HepG2 (cell line): Measurements from ENCODE around the gene TMEM167B. TPM values are rescaled to one million over a fixed set of nuclear protein-coding genes. Genes with fewer than 3 reads are reported as not detected.

Source experiments
- ATM ChIP-seq: fragments of 450-650 bp; IDR thresholded peaks from 2 replicates; pipeline ENCODE4 v1.7.1; 2017; ENCODE audit warnings: mild to moderate bottlenecking, borderline replicate concordance
- FOXK2 ChIP-seq: fragments of 450-650 bp; IDR thresholded peaks from 2 replicates; pipeline ENCODE4 v1.6.1; 2016
- SOX13 ChIP-seq, 3 experiments: fragments of 450-650 bp in 1 of 3; sonication (generic) in 1 of 3; formaldehyde crosslinking in 1 of 3; IDR thresholded peaks in 2 of 3; conservative IDR thresholded peaks in 1 of 3; 2 replicates each; pipeline versions ENCODE4 v1.5.0 to v1.6.1; 2016 to 2020; ENCODE audit warnings: antibody characterized with exemption in 1 of 3, mild to moderate bottlenecking in 1 of 3, missing compliant biosample characterization in 1 of 3, missing genetic modification reagents in 1 of 3, moderate library complexity in 1 of 3
- SP4 ChIP-seq: sonication (generic); formaldehyde crosslinking; IDR thresholded peaks from 2 replicates; pipeline ENCODE4 v1.8.1; 2023; ENCODE audit warnings: mild to moderate bottlenecking, missing genetic modification reagents
- U2AF2 ChIP-seq: fragments of 200-400 bp; formaldehyde crosslinking; IDR thresholded peaks from 2 replicates; pipeline ENCODE4 v1.6.1; 2017; ENCODE audit warnings: low read depth, mild to moderate bottlenecking, low read length
- ZNF501 ChIP-seq: sonication (generic); formaldehyde crosslinking; IDR thresholded peaks from 2 replicates; pipeline ENCODE4 v1.5.1; 2020; ENCODE audit warnings: mild to moderate bottlenecking, moderate library complexity, missing genetic modification reagents
- ZNF777 ChIP-seq: sonication (generic); formaldehyde crosslinking; IDR thresholded peaks from 2 replicates; pipeline ENCODE4 v1.4.0; 2020; ENCODE audit warnings: missing genetic modification reagents
- polyA plus RNA-seq, 8 experiments: library from polyadenylated mRNA; depleted of rRNA in 3 of 8; stranded (reverse) in 7 of 8; unstranded in 1 of 8; fragments of >200 nt; fragmentation: Illumina TruSeq in 4 of 8; extraction: Trizol in 4 of 8; gene quantifications; 2 replicates each; pipeline versions ENCODE4 v1.2.1 to v1.2.3, GENCODE V29; 2011 to 2016; ENCODE audit warnings: low read depth in 4 of 8, missing spikeins in 1 of 8, mixed read lengths in 1 of 8; ENCODE audit not compliant: insufficient read depth in 1 of 8
- total RNA-seq, 5 experiments: library from RNA; depleted of rRNA; stranded (reverse); fragments of >200 nt; fragmentation: Illumina TruSeq; extraction: Trizol; gene quantifications; 2 replicates each; pipeline ENCODE4 v1.2.3, GENCODE V29; 2016; ENCODE audit warnings: low read depth in 1 of 5
- TF ChIP-seq, protein P1 (sequence below): sonication (generic); formaldehyde crosslinking; IDR thresholded peaks from 2 replicates; pipeline ENCODE4 v1.8.1; 2022; ENCODE audit warnings: mild to moderate bottlenecking, missing genetic modification reagents
- TF ChIP-seq, protein P2 (sequence below): sonication (generic); formaldehyde crosslinking; IDR thresholded peaks from 2 replicates; pipeline ENCODE4 v1.9.0; 2022; ENCODE audit warnings: low read depth, missing genetic modification reagents
- TF ChIP-seq, protein P3 (sequence below): sonication (generic); formaldehyde crosslinking; IDR thresholded peaks from 2 replicates; pipeline ENCODE4 v1.5.0; 2020; ENCODE audit warnings: missing genetic modification reagents
- TF ChIP-seq, protein P4 (sequence below): sonication (generic); formaldehyde crosslinking; IDR thresholded peaks from 2 replicates; pipeline ENCODE4 v1.9.0; 2022; ENCODE audit warnings: missing genetic modification reagents, mild to moderate bottlenecking, borderline replicate concordance
- TF ChIP-seq, protein P5 (sequence below): IDR thresholded peaks from 2 replicates; pipeline ENCODE4 v1.6.1; 2016; ENCODE audit warnings: mild to moderate bottlenecking
- TF ChIP-seq, protein P6 (sequence below): IDR thresholded peaks from 2 replicates; pipeline ENCODE4 v1.6.1; 2016; ENCODE audit warnings: mild to moderate bottlenecking, missing biosample characterization, missing genetic modification reagents
- TF ChIP-seq, protein P7 (sequence below), 2 experiments: IDR thresholded peaks; 2 replicates each; pipeline ENCODE4 v1.6.1; 2011 to 2012; ENCODE audit warnings: low read length in 2 of 2, borderline replicate concordance in 1 of 2, low read depth in 1 of 2, mild to moderate bottlenecking in 1 of 2, moderate library complexity in 1 of 2

Gene TMEM167B
- total and polyA plus RNA-seq, 2 of the 13 experiments (the other 11 are each of a cell fraction or from before 2014, with no cell fraction given) = 9.5 to 22.4 TPM

DNA sequence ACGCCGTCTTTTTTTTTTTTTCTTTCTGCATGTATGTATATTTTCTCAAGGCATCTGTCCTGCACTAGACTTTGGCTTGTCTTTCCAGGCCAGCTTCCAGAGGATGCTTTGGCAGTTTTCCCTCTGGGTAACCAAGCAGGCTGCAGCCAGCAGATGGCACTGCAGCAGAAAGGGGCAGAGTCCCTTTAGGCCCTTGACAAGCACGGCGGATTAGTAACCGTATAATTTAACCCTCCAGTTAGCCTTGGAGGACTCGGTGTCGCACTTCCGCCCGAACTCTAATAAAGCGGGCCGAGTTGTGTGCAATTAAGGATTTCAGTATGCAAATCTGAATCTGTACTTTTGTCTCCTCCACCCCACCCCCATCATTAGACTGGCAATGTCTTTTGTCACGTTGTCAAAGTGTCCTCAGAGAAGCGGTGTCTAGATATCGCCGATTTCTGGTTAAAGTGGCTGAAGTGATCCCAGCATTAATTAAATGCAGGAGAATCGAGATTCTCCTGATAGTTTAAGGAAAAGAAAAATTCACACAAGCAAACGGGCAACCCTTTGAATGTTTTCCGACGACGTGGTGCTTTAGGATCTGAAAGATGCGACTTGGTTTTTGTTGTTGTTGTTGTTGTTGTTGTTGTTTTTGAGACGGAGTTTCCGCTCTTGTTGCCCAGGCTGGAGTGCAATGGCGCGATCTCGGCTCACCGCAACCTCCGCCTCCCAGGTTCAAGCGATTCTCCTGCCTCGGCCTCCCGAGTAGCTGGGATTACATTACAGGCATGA lies 1.1 kb upstream of the TMEM167B start (continued):
- TF ChIP-seq SOX13 (IDR thresholded peaks at IDR 0.05) (no peak), SOX13 (CRISPR knock-in tag; conservative IDR thresholded peaks at IDR 0.05 in 1 of 2, IDR thresholded peaks at IDR 0.05 in 1 of 2) (no peak), ZNF501 (CRISPR knock-in tag) (peak; percentile 55; the same call in 1 of the 2 replicates), ZNF777 (CRISPR knock-in tag) (no peak), ATM (no peak), U2AF2 (no peak), FOXK2 (no peak), SP4 (CRISPR knock-in tag) (no peak)
- TF ChIP-seq, protein P1, sequence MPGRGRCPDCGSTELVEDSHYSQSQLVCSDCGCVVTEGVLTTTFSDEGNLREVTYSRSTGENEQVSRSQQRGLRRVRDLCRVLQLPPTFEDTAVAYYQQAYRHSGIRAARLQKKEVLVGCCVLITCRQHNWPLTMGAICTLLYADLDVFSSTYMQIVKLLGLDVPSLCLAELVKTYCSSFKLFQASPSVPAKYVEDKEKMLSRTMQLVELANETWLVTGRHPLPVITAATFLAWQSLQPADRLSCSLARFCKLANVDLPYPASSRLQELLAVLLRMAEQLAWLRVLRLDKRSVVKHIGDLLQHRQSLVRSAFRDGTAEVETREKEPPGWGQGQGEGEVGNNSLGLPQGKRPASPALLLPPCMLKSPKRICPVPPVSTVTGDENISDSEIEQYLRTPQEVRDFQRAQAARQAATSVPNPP (CRISPR knock-in tag) = no peak
- TF ChIP-seq, protein P2, sequence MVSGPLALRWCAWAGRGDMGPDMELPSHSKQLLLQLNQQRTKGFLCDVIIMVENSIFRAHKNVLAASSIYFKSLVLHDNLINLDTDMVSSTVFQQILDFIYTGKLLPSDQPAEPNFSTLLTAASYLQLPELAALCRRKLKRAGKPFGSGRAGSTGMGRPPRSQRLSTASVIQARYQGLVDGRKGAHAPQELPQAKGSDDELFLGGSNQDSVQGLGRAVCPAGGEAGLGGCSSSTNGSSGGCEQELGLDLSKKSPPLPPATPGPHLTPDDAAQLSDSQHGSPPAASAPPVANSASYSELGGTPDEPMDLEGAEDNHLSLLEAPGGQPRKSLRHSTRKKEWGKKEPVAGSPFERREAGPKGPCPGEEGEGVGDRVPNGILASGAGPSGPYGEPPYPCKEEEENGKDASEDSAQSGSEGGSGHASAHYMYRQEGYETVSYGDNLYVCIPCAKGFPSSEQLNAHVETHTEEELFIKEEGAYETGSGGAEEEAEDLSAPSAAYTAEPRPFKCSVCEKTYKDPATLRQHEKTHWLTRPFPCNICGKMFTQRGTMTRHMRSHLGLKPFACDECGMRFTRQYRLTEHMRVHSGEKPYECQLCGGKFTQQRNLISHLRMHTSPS (CRISPR knock-in tag) = no peak
- TF ChIP-seq, protein P3, sequence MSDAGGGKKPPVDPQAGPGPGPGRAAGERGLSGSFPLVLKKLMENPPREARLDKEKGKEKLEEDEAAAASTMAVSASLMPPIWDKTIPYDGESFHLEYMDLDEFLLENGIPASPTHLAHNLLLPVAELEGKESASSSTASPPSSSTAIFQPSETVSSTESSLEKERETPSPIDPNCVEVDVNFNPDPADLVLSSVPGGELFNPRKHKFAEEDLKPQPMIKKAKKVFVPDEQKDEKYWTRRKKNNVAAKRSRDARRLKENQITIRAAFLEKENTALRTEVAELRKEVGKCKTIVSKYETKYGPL = no peak
- TF ChIP-seq, protein P4, sequence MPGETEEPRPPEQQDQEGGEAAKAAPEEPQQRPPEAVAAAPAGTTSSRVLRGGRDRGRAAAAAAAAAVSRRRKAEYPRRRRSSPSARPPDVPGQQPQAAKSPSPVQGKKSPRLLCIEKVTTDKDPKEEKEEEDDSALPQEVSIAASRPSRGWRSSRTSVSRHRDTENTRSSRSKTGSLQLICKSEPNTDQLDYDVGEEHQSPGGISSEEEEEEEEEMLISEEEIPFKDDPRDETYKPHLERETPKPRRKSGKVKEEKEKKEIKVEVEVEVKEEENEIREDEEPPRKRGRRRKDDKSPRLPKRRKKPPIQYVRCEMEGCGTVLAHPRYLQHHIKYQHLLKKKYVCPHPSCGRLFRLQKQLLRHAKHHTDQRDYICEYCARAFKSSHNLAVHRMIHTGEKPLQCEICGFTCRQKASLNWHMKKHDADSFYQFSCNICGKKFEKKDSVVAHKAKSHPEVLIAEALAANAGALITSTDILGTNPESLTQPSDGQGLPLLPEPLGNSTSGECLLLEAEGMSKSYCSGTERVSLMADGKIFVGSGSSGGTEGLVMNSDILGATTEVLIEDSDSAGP (CRISPR knock-in tag) = no peak
- TF ChIP-seq, protein P5, sequence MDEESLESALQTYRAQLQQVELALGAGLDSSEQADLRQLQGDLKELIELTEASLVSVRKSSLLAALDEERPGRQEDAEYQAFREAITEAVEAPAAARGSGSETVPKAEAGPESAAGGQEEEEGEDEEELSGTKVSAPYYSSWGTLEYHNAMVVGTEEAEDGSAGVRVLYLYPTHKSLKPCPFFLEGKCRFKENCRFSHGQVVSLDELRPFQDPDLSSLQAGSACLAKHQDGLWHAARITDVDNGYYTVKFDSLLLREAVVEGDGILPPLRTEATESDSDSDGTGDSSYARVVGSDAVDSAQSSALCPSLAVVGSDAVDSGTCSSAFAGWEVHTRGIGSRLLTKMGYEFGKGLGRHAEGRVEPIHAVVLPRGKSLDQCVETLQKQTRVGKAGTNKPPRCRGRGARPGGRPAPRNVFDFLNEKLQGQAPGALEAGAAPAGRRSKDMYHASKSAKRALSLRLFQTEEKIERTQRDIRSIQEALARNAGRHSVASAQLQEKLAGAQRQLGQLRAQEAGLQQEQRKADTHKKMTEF (CRISPR knock-in tag) = peak; percentile 58; the same call in 1 of the 2 replicates
- TF ChIP-seq, protein P6, sequence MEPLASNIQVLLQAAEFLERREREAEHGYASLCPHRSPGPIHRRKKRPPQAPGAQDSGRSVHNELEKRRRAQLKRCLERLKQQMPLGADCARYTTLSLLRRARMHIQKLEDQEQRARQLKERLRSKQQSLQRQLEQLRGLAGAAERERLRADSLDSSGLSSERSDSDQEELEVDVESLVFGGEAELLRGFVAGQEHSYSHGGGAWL (CRISPR knock-in tag) = no peak
- TF ChIP-seq, protein P7, sequence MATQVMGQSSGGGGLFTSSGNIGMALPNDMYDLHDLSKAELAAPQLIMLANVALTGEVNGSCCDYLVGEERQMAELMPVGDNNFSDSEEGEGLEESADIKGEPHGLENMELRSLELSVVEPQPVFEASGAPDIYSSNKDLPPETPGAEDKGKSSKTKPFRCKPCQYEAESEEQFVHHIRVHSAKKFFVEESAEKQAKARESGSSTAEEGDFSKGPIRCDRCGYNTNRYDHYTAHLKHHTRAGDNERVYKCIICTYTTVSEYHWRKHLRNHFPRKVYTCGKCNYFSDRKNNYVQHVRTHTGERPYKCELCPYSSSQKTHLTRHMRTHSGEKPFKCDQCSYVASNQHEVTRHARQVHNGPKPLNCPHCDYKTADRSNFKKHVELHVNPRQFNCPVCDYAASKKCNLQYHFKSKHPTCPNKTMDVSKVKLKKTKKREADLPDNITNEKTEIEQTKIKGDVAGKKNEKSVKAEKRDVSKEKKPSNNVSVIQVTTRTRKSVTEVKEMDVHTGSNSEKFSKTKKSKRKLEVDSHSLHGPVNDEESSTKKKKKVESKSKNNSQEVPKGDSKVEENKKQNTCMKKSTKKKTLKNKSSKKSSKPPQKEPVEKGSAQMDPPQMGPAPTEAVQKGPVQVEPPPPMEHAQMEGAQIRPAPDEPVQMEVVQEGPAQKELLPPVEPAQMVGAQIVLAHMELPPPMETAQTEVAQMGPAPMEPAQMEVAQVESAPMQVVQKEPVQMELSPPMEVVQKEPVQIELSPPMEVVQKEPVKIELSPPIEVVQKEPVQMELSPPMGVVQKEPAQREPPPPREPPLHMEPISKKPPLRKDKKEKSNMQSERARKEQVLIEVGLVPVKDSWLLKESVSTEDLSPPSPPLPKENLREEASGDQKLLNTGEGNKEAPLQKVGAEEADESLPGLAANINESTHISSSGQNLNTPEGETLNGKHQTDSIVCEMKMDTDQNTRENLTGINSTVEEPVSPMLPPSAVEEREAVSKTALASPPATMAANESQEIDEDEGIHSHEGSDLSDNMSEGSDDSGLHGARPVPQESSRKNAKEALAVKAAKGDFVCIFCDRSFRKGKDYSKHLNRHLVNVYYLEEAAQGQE (IDR thresholded peaks at IDR 0.05; ENCODE audit: borderline replicate concordance in 1 of 2, low read depth in 1 of 2, low read length in 2 of 2) = no peak; a peak in 1 of 4 replicates
